GM12864 (cell line): ENCODE data around the gene TTC21A.

Experiments
- DNase-seq: peaks from one replicate; pipeline ENCODE4 v3.0.0-alpha.2; 2011; ENCODE audit warnings: low read depth
- H3K4me3 ChIP-seq: 2 replicates; pipeline ENCODE4 v1.5.1; 2011; ENCODE audit warnings: mild to moderate bottlenecking, low read depth, low read length, control low read depth
- TF ChIP-seq, protein P1 (sequence below): IDR thresholded peaks from 2 replicates; pipeline ENCODE4 v1.5.1; 2011; ENCODE audit warnings: low read depth, mild to moderate bottlenecking, moderate library complexity, low read length, control low read depth, inconsistent platforms; ENCODE audit errors: missing control alignments

The TTC21A gene

GRCh38 chr3:39088889-39089288, 18.6 kb upstream of the TTC21A start:
- no peak for DNase-seq
- no peak overlapping the region for H3K4me3 ChIP-seq
- TF ChIP-seq, protein P1, sequence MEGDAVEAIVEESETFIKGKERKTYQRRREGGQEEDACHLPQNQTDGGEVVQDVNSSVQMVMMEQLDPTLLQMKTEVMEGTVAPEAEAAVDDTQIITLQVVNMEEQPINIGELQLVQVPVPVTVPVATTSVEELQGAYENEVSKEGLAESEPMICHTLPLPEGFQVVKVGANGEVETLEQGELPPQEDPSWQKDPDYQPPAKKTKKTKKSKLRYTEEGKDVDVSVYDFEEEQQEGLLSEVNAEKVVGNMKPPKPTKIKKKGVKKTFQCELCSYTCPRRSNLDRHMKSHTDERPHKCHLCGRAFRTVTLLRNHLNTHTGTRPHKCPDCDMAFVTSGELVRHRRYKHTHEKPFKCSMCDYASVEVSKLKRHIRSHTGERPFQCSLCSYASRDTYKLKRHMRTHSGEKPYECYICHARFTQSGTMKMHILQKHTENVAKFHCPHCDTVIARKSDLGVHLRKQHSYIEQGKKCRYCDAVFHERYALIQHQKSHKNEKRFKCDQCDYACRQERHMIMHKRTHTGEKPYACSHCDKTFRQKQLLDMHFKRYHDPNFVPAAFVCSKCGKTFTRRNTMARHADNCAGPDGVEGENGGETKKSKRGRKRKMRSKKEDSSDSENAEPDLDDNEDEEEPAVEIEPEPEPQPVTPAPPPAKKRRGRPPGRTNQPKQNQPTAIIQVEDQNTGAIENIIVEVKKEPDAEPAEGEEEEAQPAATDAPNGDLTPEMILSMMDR, result no peak

- H3K4me3 ChIP-seq, result no peak overlapping the region
- DNase-seq, result no peak
These were observed 16.6 kb upstream of the TTC21A start for GRCh38 chr3:39090922-39091321.

GRCh38 chr3:39094851-39095677, 12.4 kb upstream of the TTC21A start:
- H3K4me3 ChIP-seq, result no peak overlapping the region
- no peak for DNase-seq
- TF ChIP-seq, protein P1, result no peak

More at GRCh38 chr3:39090922-39091321, 16.6 kb upstream of the TTC21A start:
- TF ChIP-seq, protein P1, result no peak

DNA sequence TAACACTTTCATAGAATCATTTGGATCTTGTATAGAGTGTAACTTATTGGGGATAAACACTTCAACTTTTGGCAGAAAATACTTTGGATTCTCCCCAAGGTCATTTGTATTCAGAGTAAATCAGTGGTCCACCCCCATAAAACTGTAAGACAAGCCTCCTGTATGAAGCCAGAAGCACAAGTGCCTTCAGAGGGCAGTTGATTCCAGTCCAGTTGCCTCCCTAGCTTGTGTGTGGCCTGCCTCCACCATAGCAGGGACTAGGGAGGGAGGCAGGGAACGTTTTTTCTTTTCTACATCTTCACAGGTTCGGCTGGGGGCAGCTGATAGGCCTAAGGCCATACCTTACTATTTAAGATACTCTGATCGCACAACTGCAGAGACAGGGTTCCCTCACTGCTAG, 11.7 kb upstream of the TTC21A start:
- no peak overlapping the region for H3K4me3 ChIP-seq
- no peak for DNase-seq
- TF ChIP-seq, protein P1, result no peak

GRCh38 chr3:39096775-39097174, 10.7 kb upstream of the TTC21A start:
- DNase-seq, result no peak
- TF ChIP-seq, protein P1, result no peak
- no peak overlapping the region for H3K4me3 ChIP-seq

- DNase-seq, result no peak
- H3K4me3 ChIP-seq, result no peak overlapping the region
- TF ChIP-seq, protein P1, result no peak
These were observed 9.6 kb upstream of the TTC21A start for GRCh38 chr3:39097716-39098472.
